Endothelial cell of umbilical vein (primary cell): ENCODE data around the gene MDGA2. TPM values are rescaled to one million over a fixed set of nuclear protein-coding genes. Genes with fewer than 3 reads are reported as not detected.

Experiments used
- BruUV-seq: library from RNA; stranded (reverse); fragments of 400-500 nt; replicated peaks from 2 replicates; lab custom pipeline; 2021; lab: Mats Ljungman, UMichigan
- CTCF ChIA-PET: fragments of 300-600, 350-600 bp; sonication (Branson Sonifier 250); formaldehyde crosslinking; loops from one replicate; lab custom pipeline; 2021; ENCODE audit warnings: antibody characterized with exemption, inconsistent platforms; lab: Charles Lee
- POLR2A ChIA-PET: fragments of 300-600, 350-600 bp; sonication (Branson Sonifier 250); formaldehyde crosslinking; loops from one replicate; lab custom pipeline; 2021; ENCODE audit warnings: antibody characterized with exemption, inconsistent platforms; lab: Charles Lee
- DNase-seq: peaks from one replicate; pipeline ENCODE4 v3.0.0-alpha.2; 2011; ENCODE audit warnings: low read depth, low spot score
- FAIRE-seq: peaks from 2 replicates; lab custom pipeline; 2011; peaks lifted over from hg19 to GRCh38; lab: Jason Lieb, UNC
- H2AFZ ChIP-seq: 2 replicates; pipeline ENCODE4 v1.6.0; 2012; ENCODE audit warnings: low read depth, low read length, control low read depth, inconsistent platforms
- H3K27ac ChIP-seq: 2 replicates; pipeline ENCODE4 v1.5.1; 2011; ENCODE audit warnings: low read depth, mild to moderate bottlenecking, control low read depth, low read length, moderate library complexity; ENCODE audit not compliant: insufficient read depth
- H3K27me3 ChIP-seq, 2 experiments: 2 replicates each; pipeline versions ENCODE4 v1.6.0 to v1.6.1; 2011; ENCODE audit warnings: low read length in 2 of 2, mixed read lengths in 1 of 2; ENCODE audit not compliant: control insufficient read depth in 2 of 2, insufficient read depth in 2 of 2
- H3K36me3 ChIP-seq, 2 experiments: 2 replicates in 1 of 2; 3 replicates in 1 of 2; pipeline ENCODE4 v1.5.1; 2011; ENCODE audit warnings: low read length in 2 of 2, mild to moderate bottlenecking in 1 of 2, moderate library complexity in 1 of 2; ENCODE audit not compliant: control insufficient read depth in 2 of 2, insufficient read depth in 2 of 2; ENCODE audit errors: extremely low read depth in 1 of 2
- H3K4me1 ChIP-seq: 3 replicates; pipeline ENCODE4 v1.5.1; 2011; ENCODE audit warnings: mild to moderate bottlenecking, low read length; ENCODE audit not compliant: control insufficient read depth, insufficient read depth; ENCODE audit errors: extremely low read depth
- H3K4me2 ChIP-seq: 2 replicates; pipeline ENCODE4 v1.6.1; 2011; ENCODE audit warnings: low read length, control low read depth, mixed read lengths; ENCODE audit not compliant: insufficient read depth
- H3K4me3 ChIP-seq, 3 experiments: fragments of 200-600 bp in 1 of 3; sonication (generic), shearing (Covaris generic) in 1 of 3; replicated peaks in 1 of 3; 2 replicates each; pipeline ENCODE4 v1.5.1; 2011 to 2016; ENCODE audit warnings: control low read depth in 3 of 3, low read length in 3 of 3, mild to moderate bottlenecking in 2 of 3, inconsistent platforms in 1 of 3, low read depth in 1 of 3, moderate library complexity in 1 of 3; ENCODE audit not compliant: insufficient read depth in 1 of 3
- H3K79me2 ChIP-seq: 2 replicates; pipeline ENCODE4 v1.6.0; 2012; ENCODE audit warnings: low read length, inconsistent platforms; ENCODE audit not compliant: control insufficient read depth, insufficient read depth
- H3K9ac ChIP-seq: replicated peaks from 2 replicates; pipeline ENCODE3; 2011; ENCODE audit warnings: low read length, control low read depth; ENCODE audit not compliant: insufficient read depth; ENCODE audit errors: extremely low read depth
- H3K9me1 ChIP-seq: replicated peaks from 3 replicates; pipeline ENCODE4 v1.6.0; 2011; ENCODE audit warnings: mild to moderate bottlenecking, low read length; ENCODE audit not compliant: control insufficient read depth, insufficient read depth; ENCODE audit errors: extremely low read depth
- H3K9me3 ChIP-seq: replicated peaks from 2 replicates; pipeline ENCODE4 v1.5.1; 2012; ENCODE audit warnings: low read length, inconsistent platforms; ENCODE audit not compliant: control insufficient read depth, insufficient read depth
- H4K20me1 ChIP-seq: replicated peaks from 2 replicates; pipeline ENCODE3; 2011; ENCODE audit warnings: mild to moderate bottlenecking, low read length; ENCODE audit not compliant: control insufficient read depth, insufficient read depth; ENCODE audit errors: extremely low read depth
- EZH2 ChIP-seq: IDR thresholded peaks from 2 replicates; pipeline ENCODE4 v1.6.1; 2012; ENCODE audit warnings: borderline replicate concordance, low read depth, mild to moderate bottlenecking, moderate library complexity, low read length, inconsistent platforms; ENCODE audit not compliant: severe bottlenecking
- FOS ChIP-seq: IDR thresholded peaks from 2 replicates; pipeline ENCODE4 v1.6.1; 2011; ENCODE audit warnings: mild to moderate bottlenecking, low read length, moderate library complexity, borderline replicate concordance; ENCODE audit not compliant: insufficient read depth
- GATA2 ChIP-seq: IDR thresholded peaks from 2 replicates; pipeline ENCODE4 v1.7.0; 2011; ENCODE audit warnings: low read depth, mild to moderate bottlenecking, moderate library complexity, mixed read lengths, low read length; ENCODE audit not compliant: insufficient read length, insufficient read depth
- JUN ChIP-seq: IDR thresholded peaks from 2 replicates; pipeline ENCODE4 v1.6.1; 2011; ENCODE audit warnings: borderline replicate concordance, low read depth; ENCODE audit not compliant: insufficient read length, insufficient read depth
- MYC ChIP-seq: IDR thresholded peaks from one replicate; pipeline ENCODE4 v1.6.1; 2011; ENCODE audit warnings: mild to moderate bottlenecking, low read depth, low read length
- POLR2A ChIP-seq: IDR thresholded peaks from 2 replicates; pipeline ENCODE4 v1.6.1; 2012; ENCODE audit warnings: low read depth, mild to moderate bottlenecking, control low read depth, low read length
- POLR2AphosphoS5 ChIP-seq: IDR thresholded peaks from 2 replicates; pipeline ENCODE4 v1.6.1; 2012; ENCODE audit warnings: low read depth, mild to moderate bottlenecking, control low read depth, low read length, moderate library complexity; ENCODE audit not compliant: insufficient read depth
- dilution Hi-C: fragments of 300-500 bp; cut with MboI; formaldehyde crosslinking; loops from one replicate; pipeline ENCODE4 v1.15.0; 2019; ENCODE audit warnings: low sequenced_read_pairs; ENCODE audit not compliant: extremely low pct_ligation_motif_present
- intact Hi-C: fragments of 100-400 bp; cut with micrococcal nuclease; formaldehyde crosslinking; loops from one replicate; pipeline ENCODE4 v1.10.0; 2022
- polyA plus RNA-seq, 4 experiments: library from polyadenylated mRNA; depleted of rRNA in 3 of 4; stranded (reverse) in 3 of 4; unstranded in 1 of 4; fragments of >200 nt; gene quantifications; 2 replicates each; pipeline versions ENCODE4 v1.2.1 to v1.2.3, GENCODE V29; 2011 to 2012; ENCODE audit warnings: missing spikeins in 1 of 4
- total RNA-seq: library from RNA; stranded (reverse); gene quantifications from 2 replicates; pipeline ENCODE4 v1.2.3, GENCODE V29; 2021
- TF ChIP-seq, protein P1 (sequence below), 2 donors: IDR thresholded peaks; 1 replicate in 1 of 2; 2 replicates in 1 of 2; pipeline ENCODE4 v1.5.1; 2011; ENCODE audit warnings: low read length in 2 of 2, mild to moderate bottlenecking in 2 of 2, moderate library complexity in 2 of 2, control low read depth in 1 of 2, inconsistent platforms in 1 of 2, low read depth in 1 of 2; ENCODE audit not compliant: insufficient read depth in 1 of 2; ENCODE audit errors: extremely low read depth in 1 of 2
- TF ChIP-seq, protein P2 (sequence below): IDR thresholded peaks from 2 replicates; pipeline ENCODE4 v1.6.1; 2011; ENCODE audit not compliant: insufficient read depth, insufficient read length

Gene MDGA2
- total and polyA plus RNA-seq, 2 donors (not counting 3 experiments of a cell fraction or from before 2014, with no cell fraction given), result not detected

DNA sequence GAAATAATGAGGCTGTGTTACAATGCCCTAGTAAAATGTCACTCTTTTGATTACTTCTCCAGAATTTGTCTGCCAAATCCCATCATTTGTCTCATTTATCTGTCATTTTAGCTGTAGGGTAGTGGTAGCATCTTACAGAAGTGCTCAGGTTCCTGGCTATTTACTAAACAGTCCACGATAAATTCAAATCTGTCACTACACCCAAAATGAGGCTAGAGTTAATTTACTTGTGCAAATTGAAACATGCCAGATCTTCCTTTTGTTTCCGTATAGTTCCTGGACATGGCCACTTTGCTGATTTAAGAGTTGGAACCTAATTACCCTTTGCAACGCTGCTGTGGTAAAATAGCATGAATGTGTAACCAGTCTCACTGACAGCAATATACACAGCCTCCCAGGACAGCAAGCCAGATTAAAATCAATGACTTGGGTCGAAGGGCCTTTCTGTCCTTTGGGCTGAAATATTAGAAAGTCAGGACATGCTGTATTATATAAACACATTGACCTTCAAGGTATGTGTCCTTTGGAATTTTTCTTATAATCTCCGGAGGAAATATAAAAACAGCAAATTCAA lies 485.4 kb downstream of the MDGA2 start:
- no TSS peak for BruUV-seq
- H3K9me3 ChIP-seq, result no peaks in the 10 kb centered on the region
- no peaks in the 10 kb centered on the region for H3K27me3 ChIP-seq
- no peaks in the 10 kb centered on the region for H3K36me3 ChIP-seq
- dilution Hi-C loops (no loop called here), intact Hi-C loops (loop anchor here (5.0 kb wide), 1 partner anchor 87 kb away; no protein-coding TSS in a partner anchor)
- H2AFZ ChIP-seq, result no peak overlapping the region
- no peaks in the 10 kb centered on the region for H4K20me1 ChIP-seq
- ChIA-PET CTCF (interaction anchor here (1.3 kb wide), 1 partner anchor 22 kb away, joined by 3 read pairs; no protein-coding TSS in a partner anchor), POLR2A (no interaction called here)
- peaks cover 30% of the 10 kb centered on the region for H3K4me1 ChIP-seq
- no peak for DNase-seq
- H3K9me1 ChIP-seq, result no peaks in the 10 kb centered on the region
- no peak for FAIRE-seq
- H3K4me2 ChIP-seq, result no peak overlapping the region
- H3K79me2 ChIP-seq, result no peaks in the 10 kb centered on the region
- H3K27ac ChIP-seq, result no peak overlapping the region
- TF ChIP-seq EZH2 (no peak), JUN (no peak), POLR2AphosphoS5 (no peak), GATA2 (no peak), MYC (no peak), POLR2A (no peak), FOS (no peak)
- TF ChIP-seq, protein P1, sequence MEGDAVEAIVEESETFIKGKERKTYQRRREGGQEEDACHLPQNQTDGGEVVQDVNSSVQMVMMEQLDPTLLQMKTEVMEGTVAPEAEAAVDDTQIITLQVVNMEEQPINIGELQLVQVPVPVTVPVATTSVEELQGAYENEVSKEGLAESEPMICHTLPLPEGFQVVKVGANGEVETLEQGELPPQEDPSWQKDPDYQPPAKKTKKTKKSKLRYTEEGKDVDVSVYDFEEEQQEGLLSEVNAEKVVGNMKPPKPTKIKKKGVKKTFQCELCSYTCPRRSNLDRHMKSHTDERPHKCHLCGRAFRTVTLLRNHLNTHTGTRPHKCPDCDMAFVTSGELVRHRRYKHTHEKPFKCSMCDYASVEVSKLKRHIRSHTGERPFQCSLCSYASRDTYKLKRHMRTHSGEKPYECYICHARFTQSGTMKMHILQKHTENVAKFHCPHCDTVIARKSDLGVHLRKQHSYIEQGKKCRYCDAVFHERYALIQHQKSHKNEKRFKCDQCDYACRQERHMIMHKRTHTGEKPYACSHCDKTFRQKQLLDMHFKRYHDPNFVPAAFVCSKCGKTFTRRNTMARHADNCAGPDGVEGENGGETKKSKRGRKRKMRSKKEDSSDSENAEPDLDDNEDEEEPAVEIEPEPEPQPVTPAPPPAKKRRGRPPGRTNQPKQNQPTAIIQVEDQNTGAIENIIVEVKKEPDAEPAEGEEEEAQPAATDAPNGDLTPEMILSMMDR (IDR thresholded peaks at IDR 0.05; ENCODE audit: extremely low read depth in 1 of 2, insufficient read depth in 1 of 2, low read depth in 1 of 2, low read length in 2 of 2), result no peak
- TF ChIP-seq, protein P2, sequence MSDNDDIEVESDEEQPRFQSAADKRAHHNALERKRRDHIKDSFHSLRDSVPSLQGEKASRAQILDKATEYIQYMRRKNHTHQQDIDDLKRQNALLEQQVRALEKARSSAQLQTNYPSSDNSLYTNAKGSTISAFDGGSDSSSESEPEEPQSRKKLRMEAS, result no peak
- no peak overlapping the region for H3K4me3 ChIP-seq
- H3K9ac ChIP-seq, result no peak overlapping the region
